Activated CD4-positive, alpha-beta memory T cell treated with anti-CD3 and anti-CD28 coated beads, Interleukin-2, amount 10 ng/mL, durations not matched to agents 7 days and 5 days (primary cell): Measurements from ENCODE around the gene CDCA5. TPM values are rescaled to one million over a fixed set of nuclear protein-coding genes. Genes with fewer than 3 reads are reported as not detected.
A peak's percentile ranks its signal among the peaks of the same experiment; 100 is the strongest.
"Not testable (repeated sequence)": the region's sequence is repeated elsewhere in the genome, so short reads cannot be mapped to it uniquely, and the experiment has no call there.

Experiments used
- CTCF ChIA-PET: fragments of 350-600 bp; sonication (Branson Sonifier 250); formaldehyde crosslinking; loops from one replicate; lab custom pipeline; 2021; ENCODE audit warnings: antibody characterized with exemption, inconsistent platforms; lab: Charles Lee
- POLR2A ChIA-PET: fragments of 350-600 bp; sonication (Branson Sonifier 250); formaldehyde crosslinking; loops from one replicate; lab custom pipeline; 2021; ENCODE audit warnings: antibody characterized with exemption; lab: Charles Lee
- DNase-seq: peaks from one replicate; pipeline ENCODE4 v3.0.0-alpha.2; 2020
- H3K27ac Mint-ChIP-seq: one replicate; pipeline ENCODE4 v1.8.0; 2021; ENCODE audit warnings: mild to moderate bottlenecking, mixed read lengths
- H3K27me3 Mint-ChIP-seq: one replicate; pipeline ENCODE4 v1.8.0; 2021; ENCODE audit warnings: mixed read lengths
- H3K36me3 Mint-ChIP-seq: one replicate; pipeline ENCODE4 v1.8.0; 2021; ENCODE audit warnings: low read depth, mixed read lengths
- H3K4me1 Mint-ChIP-seq: one replicate; pipeline ENCODE4 v1.8.0; 2021; ENCODE audit warnings: mixed read lengths
- H3K4me3 Mint-ChIP-seq: one replicate; pipeline ENCODE4 v1.8.0; 2021; ENCODE audit warnings: mild to moderate bottlenecking, mixed read lengths
- H3K9me3 Mint-ChIP-seq: one replicate; pipeline ENCODE4 v1.8.0; 2021; ENCODE audit warnings: mixed read lengths
- total RNA-seq, 2 experiments: library from RNA; stranded (reverse); gene quantifications; one replicate each; pipeline ENCODE4 v1.2.3, GENCODE V29; 2021

Gene CDCA5
- total RNA-seq, 2 experiments from 2014 or later = 98.2 to 104 TPM

- H3K4me3 Mint-ChIP-seq = no peak overlapping the region
- ChIA-PET POLR2A (interaction anchor here (0.9 to 8.3 kb wide), 2 partner anchors 7 to 9 kb away, joined by 3 to 157 read pairs; partner anchors contain the start of genes SYVN1 and ZNHIT2), CTCF (no interaction called here)
- H3K9me3 Mint-ChIP-seq = no peaks in the 10 kb centered on the region
- peaks cover 64% of the 10 kb centered on the region for H3K36me3 Mint-ChIP-seq
- peaks cover 25% of the 10 kb centered on the region for H3K4me1 Mint-ChIP-seq
- H3K27ac Mint-ChIP-seq = no peak overlapping the region
- no peak for DNase-seq
- H3K27me3 Mint-ChIP-seq = no peaks in the 10 kb centered on the region
Observed at GRCh38 chr11:65126624-65127274, 42.9 kb upstream of the CDCA5 start.

GRCh38 chr11:65125197-65126056 is 41.6 kb upstream of the CDCA5 start:
- no peak overlapping the region for H3K27ac Mint-ChIP-seq
- ChIA-PET POLR2A (interaction anchor here (0.9 to 8.3 kb wide), 2 partner anchors 8 kb away, joined by 3 to 157 read pairs; partner anchors contain the start of genes SYVN1 and ZNHIT2), CTCF (interaction anchor here (1.0 to 1.5 kb wide), 2 partner anchors 9 to 13 kb away, joined by 3 to 7 read pairs; partner anchors contain the start of gene SYVN1)
- peaks cover 37% of the 10 kb centered on the region for H3K4me1 Mint-ChIP-seq
- no peaks in the 10 kb centered on the region for H3K27me3 Mint-ChIP-seq
- H3K36me3 Mint-ChIP-seq = peaks cover 68% of the 10 kb centered on the region
- DNase-seq = no peak
- no peaks in the 10 kb centered on the region for H3K9me3 Mint-ChIP-seq
- no peak overlapping the region for H3K4me3 Mint-ChIP-seq

GRCh38 chr11:65124480-65125196 is 40.8 kb upstream of the CDCA5 start:
- Mint-ChIP-seq H3K9me3 (no peaks in the 10 kb centered on the region), H3K4me3 (peak overlapping the region; percentile 38), H3K36me3 (peaks cover 69% of the 10 kb centered on the region), H3K4me1 (peaks cover 43% of the 10 kb centered on the region), H3K27me3 (no peaks in the 10 kb centered on the region), H3K27ac (no peak overlapping the region)
- DNase-seq = no peak
- ChIA-PET CTCF (interaction anchor here (1.0 to 1.5 kb wide), 2 partner anchors 10 to 12 kb away, joined by 3 to 7 read pairs; partner anchors contain the start of gene SYVN1), POLR2A (interaction anchor here (8.3 kb wide), 1 partner anchor 9 kb away, joined by 157 read pairs; the partner anchor contains the start of gene SYVN1)

- ChIA-PET POLR2A (interaction anchor here (0.8 to 8.3 kb wide), 28 partner anchors 8 to 737 kb away, joined by 3 to 157 read pairs (median 4); partner anchors contain the start of genes ARL2, CAPN1, CDCA5 and DPF2), CTCF (interaction anchor here (0.9 to 3.2 kb wide), 12 partner anchors 10 to 433 kb away, joined by 3 to 36 read pairs (median 4); partner anchors contain the start of genes ARL2, CDC42EP2, CDCA5 and POLA2)
- DNase-seq = peak; percentile 99
- Mint-ChIP-seq H3K27ac (peak within 1 kb of the TSS; percentile 98), H3K4me3 (peak within 1 kb of the TSS; percentile 100), H3K36me3 (peaks cover 75% of the 10 kb centered on the region), H3K4me1 (peaks cover 59% of the 10 kb centered on the region), H3K27me3 (no peaks in the 10 kb centered on the region), H3K9me3 (no peaks in the 10 kb centered on the region)
Observed at GRCh38 chr11:65121865-65122696, 38.2 kb upstream of the CDCA5 start, which contains the start of the genes FAU and MRPL49. TSS of gene FAU (minus strand) at chr11:65122134. CDS start at chr11:65121813, 321 bp downstream. TSS of gene MRPL49 (plus strand) at chr11:65122321. CDS start at chr11:65122347, 26 bp downstream.

- H3K27ac Mint-ChIP-seq = peak overlapping the region; percentile 98
- DNase-seq = peak; percentile 48
- no peaks in the 10 kb centered on the region for H3K9me3 Mint-ChIP-seq
- H3K4me1 Mint-ChIP-seq = peaks cover 63% of the 10 kb centered on the region
- peaks cover 73% of the 10 kb centered on the region for H3K36me3 Mint-ChIP-seq
- ChIA-PET CTCF (interaction anchor here (0.9 to 3.2 kb wide), 12 partner anchors 10 to 433 kb away, joined by 3 to 36 read pairs (median 4); partner anchors contain the start of genes ARL2, CDC42EP2, CDCA5 and POLA2), POLR2A (interaction anchor here (0.8 to 8.3 kb wide), 27 partner anchors 8 to 737 kb away, joined by 3 to 157 read pairs (median 4); partner anchors contain the start of genes ARL2, CAPN1, CDCA5 and DPF2)
- H3K27me3 Mint-ChIP-seq = no peaks in the 10 kb centered on the region
- H3K4me3 Mint-ChIP-seq = peak overlapping the region; percentile 100
Observed at GRCh38 chr11:65121447-65121864, 37.6 kb upstream of the CDCA5 start.

GRCh38 chr11:65120831-65121230 is 37.0 kb upstream of the CDCA5 start:
- peak overlapping the region; percentile 98 for H3K27ac Mint-ChIP-seq
- peaks cover 69% of the 10 kb centered on the region for H3K4me1 Mint-ChIP-seq
- no peaks in the 10 kb centered on the region for H3K27me3 Mint-ChIP-seq
- CTCF ChIA-PET = interaction anchor here (0.6 to 3.2 kb wide), 4 partner anchors 9 to 426 kb away, joined by 3 to 36 read pairs (median 12); partner anchors contain the start of genes ARL2 and TM7SF2
- peaks cover 68% of the 10 kb centered on the region for H3K36me3 Mint-ChIP-seq
- no peak for DNase-seq
- peak overlapping the region; percentile 100 for H3K4me3 Mint-ChIP-seq
- POLR2A ChIA-PET = interaction anchor here (0.9 to 8.3 kb wide), 13 partner anchors 10 to 343 kb away, joined by 3 to 157 read pairs (median 11); partner anchors contain the start of genes ARL2, CAPN1, CDCA5 and POLA2
- no peaks in the 10 kb centered on the region for H3K9me3 Mint-ChIP-seq

- CTCF ChIA-PET = interaction anchor here (3.2 kb wide), 1 partner anchor 8 kb away, joined by 36 read pairs; the partner anchor contains the start of gene TM7SF2
- Mint-ChIP-seq H3K4me3 (peak overlapping the region; percentile 27), H3K27ac (peak overlapping the region; percentile 98), H3K4me1 (peaks cover 73% of the 10 kb centered on the region), H3K9me3 (no peaks in the 10 kb centered on the region), H3K27me3 (no peaks in the 10 kb centered on the region), H3K36me3 (peaks cover 62% of the 10 kb centered on the region)
- POLR2A ChIA-PET = interaction anchor here (0.6 to 8.3 kb wide), 8 partner anchors 9 to 341 kb away, joined by 3 to 157 read pairs (median 19); partner anchors contain the start of genes CAPN1, CDCA5, POLA2 and SF1
- DNase-seq = no peak
Observed at GRCh38 chr11:65119670-65119995, 35.8 kb upstream of the CDCA5 start.

- Mint-ChIP-seq H3K4me1 (peaks cover 69% of the 10 kb centered on the region), H3K36me3 (peaks cover 57% of the 10 kb centered on the region), H3K27ac (peak overlapping the region; percentile 41)
- H3K4me3 Mint-ChIP-seq, H3K27me3 Mint-ChIP-seq, H3K9me3 Mint-ChIP-seq, DNase-seq: not testable (repeated sequence)
- ChIA-PET POLR2A (interaction anchor here (0.6 to 8.3 kb wide), 13 partner anchors 9 to 382 kb away, joined by 3 to 157 read pairs (median 10); partner anchors contain the start of genes ARL2, CAPN1, CDCA5 and POLA2), CTCF (interaction anchor here (0.7 to 3.3 kb wide), 4 partner anchors 15 to 380 kb away, joined by 3 to 17 read pairs (median 7); partner anchors contain the start of genes ARL2, MALAT1 and SYVN1)
Observed at GRCh38 chr11:65118891-65119669, 35.2 kb upstream of the CDCA5 start.

GRCh38 chr11:65118097-65118837 is 34.4 kb upstream of the CDCA5 start:
- peaks cover 56% of the 10 kb centered on the region for H3K36me3 Mint-ChIP-seq
- H3K4me3 Mint-ChIP-seq = peak overlapping the region; percentile 90
- ChIA-PET POLR2A (interaction anchor here (0.8 to 4.7 kb wide), 20 partner anchors 8 to 454 kb away, joined by 3 to 49 read pairs (median 6); partner anchors contain the start of genes ARL2, CAPN1, CDCA5 and FAM89B), CTCF (interaction anchor here (0.7 to 3.3 kb wide), 7 partner anchors 16 to 381 kb away, joined by 3 to 17 read pairs (median 4); partner anchors contain the start of genes ARL2, MALAT1, SF1 and SNX15)
- peaks cover 71% of the 10 kb centered on the region for H3K4me1 Mint-ChIP-seq
- peak overlapping the region; percentile 95 for H3K27ac Mint-ChIP-seq
- H3K27me3 Mint-ChIP-seq = no peaks in the 10 kb centered on the region
- no peak for DNase-seq
- H3K9me3 Mint-ChIP-seq = no peaks in the 10 kb centered on the region
